Ovary (tissue), 9 donors: ENCODE results near the gene CTIF. TPM values are rescaled to one million over a fixed set of nuclear protein-coding genes. Genes with fewer than 3 reads are reported as not detected.

Experiments
- DNase-seq, 5 donors: peaks; one replicate each; pipeline ENCODE4 v3.0.0-alpha.2; 2019 to 2020
- H3K27ac ChIP-seq, 2 donors: fragments of 200-600 bp; one replicate each; pipeline versions ENCODE4 v1.5.1 to v1.8.0; 2019 to 2022
- H3K27me3 ChIP-seq: fragments of 200-600 bp; one replicate; pipeline ENCODE4 v1.8.0; 2022
- H3K36me3 ChIP-seq: fragments of 200-600 bp; sonication (generic); one replicate; pipeline ENCODE4 v1.5.1; 2019
- H3K4me1 ChIP-seq: one replicate; pipeline ENCODE4 v1.8.1; 2013; ENCODE audit warnings: mild to moderate bottlenecking, moderate library complexity; ENCODE audit not compliant: insufficient read depth
- H3K4me3 ChIP-seq: fragments of 200-600 bp; sonication (generic); one replicate; pipeline ENCODE4 v1.5.1; 2017
- H3K9me3 ChIP-seq, 2 donors: fragments of 200-600 bp in 1 of 2; sonication (generic) in 1 of 2; one replicate each; pipeline versions ENCODE4 v1.5.1 to v1.8.1; 2013 to 2019; ENCODE audit warnings: mild to moderate bottlenecking in 1 of 2, moderate library complexity in 1 of 2
- CTCF ChIP-seq, 3 donors: fragments of 450-650 bp in 2 of 3; fragments of 200-600 bp in 1 of 3; IDR thresholded peaks; one replicate each; pipeline versions ENCODE4 v1.5.1 to v1.8.0; 2016 to 2022; ENCODE audit warnings: antibody characterized with exemption in 3 of 3, mild to moderate bottlenecking in 1 of 3
- EP300 ChIP-seq: sonication (generic); formaldehyde crosslinking; IDR thresholded peaks from one replicate; pipeline ENCODE4 v1.6.1; 2017; ENCODE audit warnings: antibody characterized with exemption
- POLR2A ChIP-seq: fragments of 450-650 bp; IDR thresholded peaks from one replicate; pipeline ENCODE4 v1.6.1; 2017; ENCODE audit warnings: antibody characterized with exemption, mild to moderate bottlenecking, moderate library complexity
- WGBS, 3 donors: extraction: QIAGEN DNeasy Blood & Tissue Kit in 1 of 3; methylation state at CpG; one replicate each; pipeline versions ENCODE4 v1.1.5 to v1.1.7; 2013 to 2017; 5-methylcytosine and 5-hydroxymethylcytosine counted together
- intact Hi-C, 4 donors: fragments of 100-400 bp; cut with DNase I; formaldehyde crosslinking; loops; one replicate each; pipeline versions ENCODE4 v1.11.0 to v1.15.1; 2022 to 2023
- polyA plus RNA-seq, 2 donors: library from polyadenylated mRNA; stranded (reverse); fragments of 200-250 nt in 1 of 2; fragments of 350-450 nt in 1 of 2; fragmentation: Illumina TruSeq in 1 of 2; extraction: RNeasy Lipid Tissue Mini Kit (QIAGEN cat#74804) in 1 of 2; gene quantifications; one replicate each; pipeline ENCODE4 v1.2.3, GENCODE V29; 2013 to 2014
- total RNA-seq, 7 donors: library from RNA; depleted of rRNA in 2 of 7; stranded (reverse); fragments of >200 nt in 2 of 7; fragmentation: NEBNext Ultra II Directional in 3 of 7; extraction: Animal tissue kit (Norgen Biotek cat#: 25700) in 3 of 7; gene quantifications; one replicate each; pipeline versions ENCODE4 v1.1.0 to v1.2.4, GENCODE V29; 2016 to 2023
- donor health status: DM: no; HTN: no; CAD: no; lungs with moderate emphysema.
- donor health status: DM: no; HTN: no; CAD: no.
- donor health status: Bipolar disorder and iron deficiency.
- donor health status: DM: yes; HTN: yes; CAD: no.
- donor health status: DM: no; HTN: no; CAD: no.
- donor health status: DM: yes; HTN: yes; CAD: no.

Gene CTIF
- total and polyA plus RNA-seq, 9 donors: 18.5 to 94.1 (median 75.2) TPM

DNA sequence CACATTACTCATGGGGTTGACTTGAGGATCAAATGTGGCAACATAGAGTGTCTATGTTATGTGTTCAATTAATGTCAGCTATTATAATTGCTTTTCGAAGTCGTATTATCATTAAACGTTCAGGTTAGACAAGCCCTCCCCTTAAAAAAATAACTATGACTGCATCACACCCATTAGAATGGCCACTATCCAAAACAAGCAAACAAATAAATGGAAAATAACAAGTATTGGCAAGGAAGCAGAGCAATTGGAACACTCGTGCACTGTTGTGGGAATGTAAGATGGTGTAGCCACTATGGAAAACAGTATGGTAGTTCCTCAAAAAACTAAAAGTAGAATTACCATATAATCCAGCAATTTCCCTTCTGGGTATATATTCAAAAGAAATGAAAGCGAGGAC, 10.0 kb upstream of the CTIF start:
- no peak overlapping the region for H3K27ac ChIP-seq
- intact Hi-C loops: no loop called here
- 80 to 83% (median 80%) methylated on average over 5 of the region's 5 CpGs for WGBS, 3 donors

DNA sequence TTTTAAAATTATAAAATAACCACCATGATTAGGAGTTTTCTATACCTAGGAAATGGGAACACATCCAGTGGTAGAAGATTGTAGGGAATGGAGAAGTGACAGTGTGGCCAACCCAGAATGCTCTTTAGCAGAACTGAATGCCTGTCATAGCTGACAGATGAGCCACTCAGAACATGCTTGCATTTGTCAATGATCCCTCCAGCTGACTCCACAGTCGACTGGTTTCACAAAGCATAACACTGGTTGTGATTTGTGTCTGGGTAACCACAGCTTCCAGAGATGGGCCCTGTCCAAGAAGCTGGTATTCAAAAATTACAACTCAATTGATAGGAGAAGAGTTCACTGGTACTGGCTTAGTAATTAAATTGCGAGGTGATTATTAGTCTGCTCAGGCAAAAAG, 9.0 kb upstream of the CTIF start:
- 77 to 79% (median 79%) methylated on average over 2 of the region's 2 CpGs for WGBS, 3 donors

More for the DNA sequence above, 10.0 kb upstream of the CTIF start:
- Histone ChIP-seq H3K36me3 (no peaks in the 10 kb centered on the region), H3K9me3 (no peaks in the 10 kb centered on the region), H3K4me3 (no peak overlapping the region), H3K4me1 (peaks cover 1% of the 10 kb centered on the region), H3K27me3 (no peaks in the 10 kb centered on the region)
- no peak for DNase-seq
- TF ChIP-seq EP300: no peak

GRCh38 chr18:48530399-48531081, 8.3 kb upstream of the CTIF start:
- TF ChIP-seq POLR2A: no peak
- TF ChIP-seq EP300: no peak
- no peak for TF ChIP-seq CTCF (IDR thresholded peaks at IDR 0.05)
- DNase-seq: no peak

More for the DNA sequence above, 9.0 kb upstream of the CTIF start:
- DNase-seq: no peak
- Histone ChIP-seq H3K27me3 (no peaks in the 10 kb centered on the region), H3K4me3 (no peak overlapping the region), H3K27ac (no peak overlapping the region), H3K4me1 (peaks cover 6% of the 10 kb centered on the region), H3K9me3 (no peaks in the 10 kb centered on the region), H3K36me3 (no peaks in the 10 kb centered on the region)
- intact Hi-C loops: no loop called here
- TF ChIP-seq CTCF (IDR thresholded peaks at IDR 0.05): no peak
- TF ChIP-seq POLR2A: no peak
- TF ChIP-seq EP300: no peak

DNA sequence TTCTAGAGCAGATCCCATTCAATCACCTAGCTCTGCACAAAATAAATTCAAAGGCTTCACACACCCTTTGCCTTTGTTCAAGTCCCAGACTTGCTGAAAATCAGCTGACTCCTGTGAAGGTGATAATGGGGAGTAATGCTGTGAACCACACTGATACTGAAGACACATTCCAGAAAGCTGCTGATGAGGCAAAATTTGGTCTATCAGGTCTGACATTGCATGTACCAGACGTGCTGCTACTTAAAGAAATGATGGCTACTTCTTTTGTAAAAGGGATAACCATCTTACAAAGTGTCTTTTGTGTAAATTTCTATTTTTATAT, 7.8 kb upstream of the CTIF start:
- no peak overlapping the region for H3K4me3 ChIP-seq
- intact Hi-C loops: no loop called here
- TF ChIP-seq CTCF (IDR thresholded peaks at IDR 0.05): no peak
- TF ChIP-seq POLR2A: no peak
- TF ChIP-seq EP300: no peak
- no peaks in the 10 kb centered on the region for H3K36me3 ChIP-seq
- H3K9me3 ChIP-seq: no peaks in the 10 kb centered on the region
- no peak overlapping the region for H3K27ac ChIP-seq
- no peak for DNase-seq
- H3K27me3 ChIP-seq: no peaks in the 10 kb centered on the region
- peaks cover 12% of the 10 kb centered on the region for H3K4me1 ChIP-seq
- WGBS, 3 donors: 79 to 80% (median 79%) methylated on average over 1 of the region's 1 CpG

More at GRCh38 chr18:48530399-48531081, 8.3 kb upstream of the CTIF start:
- H3K4me1 ChIP-seq: peaks cover 12% of the 10 kb centered on the region
- 85 to 89% (median 87%) methylated on average over 3 of the region's 3 CpGs for WGBS, 3 donors
- H3K27ac ChIP-seq: no peak overlapping the region
- no peak overlapping the region for H3K4me3 ChIP-seq
- intact Hi-C loops: no loop called here
- H3K9me3 ChIP-seq: no peaks in the 10 kb centered on the region
- H3K27me3 ChIP-seq: no peaks in the 10 kb centered on the region
- no peaks in the 10 kb centered on the region for H3K36me3 ChIP-seq

DNA sequence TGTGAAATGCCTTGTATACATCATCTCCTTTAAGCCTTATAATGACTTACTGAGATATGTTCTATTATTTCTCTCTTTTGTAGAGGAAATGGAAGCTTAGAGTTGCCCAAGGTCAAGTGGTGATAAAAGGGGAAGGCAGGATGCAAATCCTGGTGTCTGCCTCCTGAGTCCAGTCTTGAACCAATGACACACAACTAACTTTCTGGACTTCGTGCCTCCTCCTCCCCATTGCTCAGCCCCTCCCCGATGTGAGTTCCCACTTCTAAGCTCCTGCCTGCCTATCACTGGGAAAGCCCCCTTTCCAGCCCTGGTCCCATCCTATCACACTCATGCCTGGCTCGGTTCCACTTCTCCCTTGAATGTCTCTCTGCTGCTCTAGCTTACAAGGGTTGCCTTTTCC, 6.9 kb upstream of the CTIF start:
- no peak for DNase-seq
- no peaks in the 10 kb centered on the region for H3K36me3 ChIP-seq
- TF ChIP-seq CTCF (IDR thresholded peaks at IDR 0.05) (no peak), POLR2A (no peak), EP300 (no peak)
- no peak overlapping the region for H3K27ac ChIP-seq
- H3K4me1 ChIP-seq: peaks cover 12% of the 10 kb centered on the region
- no peaks in the 10 kb centered on the region for H3K9me3 ChIP-seq
- H3K27me3 ChIP-seq: no peaks in the 10 kb centered on the region
- intact Hi-C loops: no loop called here
- no peak overlapping the region for H3K4me3 ChIP-seq
- 46 to 72% (median 59%) methylated on average over 3 of the region's 3 CpGs for WGBS, 3 donors
